T-cell (primary cell): ENCODE measurements around the gene TPPP3. TPM values are rescaled to one million over a fixed set of nuclear protein-coding genes. Genes with fewer than 3 reads are reported as not detected.
"Not testable (repeated sequence)": the region's sequence is repeated elsewhere in the genome, so short reads cannot be mapped to it uniquely, and the experiment has no call there.

ENCODE experiments used
- ATAC-seq, 4 experiments: fragments of 200-7000 bp in 3 of 4; fragments of 150-1000 bp in 1 of 4; cut with Tn5 transposase; replicated peaks in 1 of 4; 1 replicate in 3 of 4; 2 replicates in 1 of 4; pipeline ENCODE4 v1.10.0; 2021; ENCODE audit warnings: moderate library complexity in 3 of 4, mild to moderate bottlenecking in 2 of 4, moderate number of reproducible peaks in 1 of 4
- CTCF ChIA-PET, 2 donors: fragments of 300-600 bp; sonication (Branson Sonifier 250); formaldehyde crosslinking; loops; one replicate each; lab custom pipeline; 2022; ENCODE audit warnings: antibody characterized with exemption in 2 of 2; lab: Charles Lee
- POLR2A ChIA-PET, 2 donors: fragments of 300-600 bp; sonication (Branson Sonifier 250); formaldehyde crosslinking; loops; one replicate each; lab custom pipeline; 2022; ENCODE audit warnings: antibody characterized with exemption in 2 of 2; lab: Charles Lee
- DNase-seq, 35 experiments: peaks; one replicate each; pipeline versions ENCODE4 v3.0.0 to v3.0.0-alpha.2; 2013 to 2023
- H3K27ac ChIP-seq: one replicate; pipeline ENCODE4 v1.5.1; 2013; ENCODE audit warnings: low read length
- H3K27me3 ChIP-seq, 2 experiments: replicated peaks in 1 of 2; 1 replicate in 1 of 2; 2 replicates in 1 of 2; pipeline versions ENCODE4 v1.6.1 to v1.7.0; 2013; ENCODE audit warnings: low read length in 1 of 2, mixed read lengths in 1 of 2; ENCODE audit not compliant: control insufficient read depth in 2 of 2, insufficient read depth in 2 of 2; ENCODE audit errors: extremely low read depth in 1 of 2
- H3K36me3 ChIP-seq, 2 donors: 1 replicate in 1 of 2; 2 replicates in 1 of 2; pipeline versions ENCODE4 v1.6.1 to v1.7.0; 2013; ENCODE audit warnings: low read length in 1 of 2; ENCODE audit not compliant: control insufficient read depth in 2 of 2, insufficient read depth in 1 of 2; ENCODE audit errors: extremely low read depth in 1 of 2
- H3K4me1 ChIP-seq, 2 experiments: 1 replicate in 1 of 2; 2 replicates in 1 of 2; pipeline versions ENCODE4 v1.6.1 to v1.7.0; 2013; ENCODE audit warnings: low read length in 2 of 2, mixed read lengths in 1 of 2; ENCODE audit not compliant: insufficient read depth in 2 of 2, control insufficient read depth in 1 of 2; ENCODE audit errors: extremely low read depth in 1 of 2
- H3K4me3 ChIP-seq, 2 donors: 1 replicate in 1 of 2; 2 replicates in 1 of 2; pipeline versions ENCODE4 v1.5.1 to v1.7.0; 2013; ENCODE audit warnings: mild to moderate bottlenecking in 2 of 2, low read length in 1 of 2, moderate library complexity in 1 of 2; ENCODE audit not compliant: control insufficient read depth in 1 of 2; ENCODE audit errors: extremely low read depth in 1 of 2
- H3K9me3 ChIP-seq: 2 replicates; pipeline ENCODE4 v1.7.0; 2013
- H3K27ac Mint-ChIP-seq, 2 donors: one replicate each; pipeline ENCODE4 v1.8.0; 2020 to 2021; ENCODE audit warnings: mild to moderate bottlenecking in 2 of 2, mixed read lengths in 2 of 2
- H3K27me3 Mint-ChIP-seq, 2 donors: one replicate each; pipeline ENCODE4 v1.8.0; 2021 to 2022; ENCODE audit warnings: mixed read lengths in 2 of 2
- H3K36me3 Mint-ChIP-seq: one replicate; pipeline ENCODE4 v1.8.0; 2021; ENCODE audit warnings: mixed read lengths
- H3K4me1 Mint-ChIP-seq, 3 donors: one replicate each; pipeline ENCODE4 v1.8.0; 2020 to 2022; ENCODE audit warnings: mixed read lengths in 3 of 3, mild to moderate bottlenecking in 1 of 3
- H3K4me3 Mint-ChIP-seq, 3 donors: one replicate each; pipeline ENCODE4 v1.8.0; 2020 to 2022; ENCODE audit warnings: mild to moderate bottlenecking in 3 of 3, mixed read lengths in 3 of 3, moderate library complexity in 3 of 3
- H3K9me3 Mint-ChIP-seq, 3 donors: one replicate each; pipeline ENCODE4 v1.8.0; 2020 to 2022; ENCODE audit warnings: mixed read lengths in 3 of 3
- WGBS: methylation state at CpG from one replicate; pipeline ENCODE4 v1.1.5; 2013; ENCODE audit warnings: missing lambda C conversion rate; ENCODE audit not compliant: insufficient coverage; 5-methylcytosine and 5-hydroxymethylcytosine counted together
- total RNA-seq, 35 experiments: library from RNA in 6 of 35; stranded (reverse) in 6 of 35; fragments of 120-200 nt in 1 of 35; gene quantifications; one replicate each; pipeline versions ENCODE4 v1.2.1 to v1.2.4 and lab custom pipeline; 2013 to 2026

TPPP3 gene
- total RNA-seq, 5 donors from 2014 or later (not counting 1 experiment from before 2014, with no cell fraction given): 0.18 to 0.23 TPM; not detected in 3

- Histone ChIP-seq H3K27me3 (peaks cover 0 to 3% of the 10 kb centered on the region in 2 experiments), H3K9me3 (no peaks in the 10 kb centered on the region), H3K4me3 (no peak overlapping the region), H3K27ac (no peak overlapping the region), H3K36me3 (no peaks in the 10 kb centered on the region), H3K4me1 (no peaks in the 10 kb centered on the region)
- DNase-seq: no peak
- Mint-ChIP-seq H3K4me1 (no peaks in the 10 kb centered on the region), H3K27ac (no peak overlapping the region), H3K4me3 (no peak overlapping the region), H3K27me3 (peaks cover 5 to 9% of the 10 kb centered on the region in 2 donors), H3K9me3 (no peaks in the 10 kb centered on the region), H3K36me3 (no peaks in the 10 kb centered on the region)
- POLR2A ChIA-PET: interaction anchor here in 1 of 2 donors (0.7 kb wide), 1 partner anchor 326 kb away, joined by 5 read pairs; no protein-coding TSS in a partner anchor
- ATAC-seq: no peak
- CTCF ChIA-PET: interaction anchor here in 1 of 2 donors (0.7 to 1.1 kb wide), 2 partner anchors 11 to 43 kb away, joined by 3 read pairs; no protein-coding TSS in a partner anchor
- WGBS: 70% methylated on average over 3 of the region's 4 CpGs
Measured at GRCh38 chr16:67357561-67357960, 35.7 kb downstream of the TPPP3 start.

GRCh38 chr16:67356396-67356795, 36.9 kb downstream of the TPPP3 start:
- CTCF ChIA-PET: interaction anchor here in 1 of 2 donors (0.6 kb wide), 1 partner anchor 35 kb away, joined by 3 read pairs; no protein-coding TSS in a partner anchor
- Mint-ChIP-seq H3K27ac (no peak overlapping the region), H3K27me3 (peaks cover 5 to 9% of the 10 kb centered on the region in 2 donors), H3K9me3 (no peaks in the 10 kb centered on the region), H3K4me3 (no peak overlapping the region), H3K36me3 (no peaks in the 10 kb centered on the region), H3K4me1 (no peaks in the 10 kb centered on the region)
- no peak for ATAC-seq
- H3K4me3 ChIP-seq: no peak overlapping the region
- POLR2A ChIA-PET: no interaction called here
- DNase-seq: no peak
- no peaks in the 10 kb centered on the region for H3K36me3 ChIP-seq
- H3K4me1 ChIP-seq: no peaks in the 10 kb centered on the region
- no peaks in the 10 kb centered on the region for H3K9me3 ChIP-seq
- WGBS: 100% methylated on average over 2 of the region's 3 CpGs
- peaks cover 0 to 3% of the 10 kb centered on the region in 2 experiments for H3K27me3 ChIP-seq
- H3K27ac ChIP-seq: no peak overlapping the region

GRCh38 chr16:67352463-67352862, 40.8 kb downstream of the TPPP3 start:
- H3K4me3 Mint-ChIP-seq, H3K36me3 Mint-ChIP-seq, ATAC-seq, H3K4me1 Mint-ChIP-seq, H3K27ac ChIP-seq, H3K27me3 Mint-ChIP-seq, H3K4me1 ChIP-seq, H3K27ac Mint-ChIP-seq, DNase-seq, H3K4me3 ChIP-seq, H3K36me3 ChIP-seq, H3K9me3 Mint-ChIP-seq, H3K27me3 ChIP-seq, POLR2A ChIA-PET, H3K9me3 ChIP-seq: not testable (repeated sequence)
- no CpG with 5 or more reads among the region's 3 CpGs for WGBS
- CTCF ChIA-PET: interaction anchor here in 1 of 2 donors (1.3 kb wide), 1 partner anchor 49 kb away, joined by 3 read pairs; no protein-coding TSS in a partner anchor

GRCh38 chr16:67350324-67350723, 43.0 kb downstream of the TPPP3 start:
- WGBS: no CpG with 5 or more reads among the region's 1 CpG
- ChIA-PET POLR2A (no interaction called here), CTCF (interaction anchor here in 1 of 2 donors (0.5 kb wide), 1 partner anchor 33 kb away, joined by 7 read pairs; no protein-coding TSS in a partner anchor)
- no peak overlapping the region for H3K4me3 ChIP-seq
- no peak overlapping the region for H3K27ac ChIP-seq
- Mint-ChIP-seq H3K36me3 (no peaks in the 10 kb centered on the region), H3K4me3 (no peak overlapping the region), H3K9me3 (no peaks in the 10 kb centered on the region), H3K4me1 (no peaks in the 10 kb centered on the region), H3K27ac (no peak overlapping the region), H3K27me3 (peaks cover 0 to 1% of the 10 kb centered on the region in 2 donors)
- H3K4me1 ChIP-seq: no peaks in the 10 kb centered on the region
- no peaks in the 10 kb centered on the region for H3K27me3 ChIP-seq
- no peak for DNase-seq
- H3K9me3 ChIP-seq: no peaks in the 10 kb centered on the region
- no peaks in the 10 kb centered on the region for H3K36me3 ChIP-seq
- ATAC-seq: no peak

GRCh38 chr16:67349172-67349571, 44.1 kb downstream of the TPPP3 start:
- ChIA-PET CTCF (interaction anchor here in 1 of 2 donors (0.5 kb wide), 1 partner anchor 113 kb away, joined by 7 read pairs; no protein-coding TSS in a partner anchor), POLR2A (no interaction called here)
- DNase-seq: peak in 1 of 35 experiments; percentile 39
- Mint-ChIP-seq H3K9me3 (no peaks in the 10 kb centered on the region), H3K27ac (no peak overlapping the region), H3K4me1 (no peaks in the 10 kb centered on the region), H3K27me3 (no peaks in the 10 kb centered on the region), H3K4me3 (no peak overlapping the region), H3K36me3 (no peaks in the 10 kb centered on the region)
- H3K4me3 ChIP-seq: no peak overlapping the region
- ATAC-seq: peak in 2 of 4 experiments; percentile 40 to 62
- no peaks in the 10 kb centered on the region for H3K4me1 ChIP-seq
- no peaks in the 10 kb centered on the region for H3K9me3 ChIP-seq
- H3K27ac ChIP-seq: no peak overlapping the region
- no peaks in the 10 kb centered on the region for H3K36me3 ChIP-seq
- H3K27me3 ChIP-seq: no peaks in the 10 kb centered on the region

- Mint-ChIP-seq H3K27ac (no peak overlapping the region), H3K4me3 (no peak overlapping the region), H3K36me3 (no peaks in the 10 kb centered on the region), H3K4me1 (no peaks in the 10 kb centered on the region), H3K9me3 (no peaks in the 10 kb centered on the region), H3K27me3 (peaks cover 0 to 4% of the 10 kb centered on the region in 2 donors)
- no peak overlapping the region for H3K4me3 ChIP-seq
- ChIA-PET CTCF (interaction anchor here in 1 of 2 donors (0.9 kb wide), 1 partner anchor 11 kb away, joined by 3 read pairs; no protein-coding TSS in a partner anchor), POLR2A (no interaction called here)
- DNase-seq: no peak
- H3K27me3 ChIP-seq: no peaks in the 10 kb centered on the region
- no peak overlapping the region for H3K27ac ChIP-seq
- no peaks in the 10 kb centered on the region for H3K9me3 ChIP-seq
- no peak for ATAC-seq
- H3K4me1 ChIP-seq: no peaks in the 10 kb centered on the region
- no CpG with 5 or more reads among the region's 3 CpGs for WGBS
- no peaks in the 10 kb centered on the region for H3K36me3 ChIP-seq
Measured at GRCh38 chr16:67346341-67346740, 47.0 kb downstream of the TPPP3 start.
